ENCODE results near the gene CEBPB.
"Not testable (repeated sequence)": the region's sequence is repeated elsewhere in the genome, so short reads cannot be mapped to it uniquely, and the experiment has no call there.

The CEBPB gene

GRCh38 chr20:50190251-50191064, at the start of gene CEBPB:
TSS of gene CEBPB (plus strand) at chr20:50190830. CDS start at chr20:50191034, 204 bp downstream.
- DNase-seq (ENCODE audit: low read depth in 2 of 2): peak; percentile 62 to 68

- no peak for DNase-seq (ENCODE audit: low read depth in 2 of 2)
These were observed 49.5 kb upstream of the CEBPB start for GRCh38 chr20:50141018-50141675.

- DNase-seq (ENCODE audit: low read depth in 2 of 2): no peak
These were observed 48.6 kb upstream of the CEBPB start for GRCh38 chr20:50141811-50142561.

GRCh38 chr20:50142812-50143211, 47.8 kb upstream of the CEBPB start:
- no peak for DNase-seq (ENCODE audit: low read depth in 2 of 2)

- no peak for DNase-seq (ENCODE audit: low read depth in 2 of 2)
These were observed 46.3 kb upstream of the CEBPB start for GRCh38 chr20:50144362-50144761.

- DNase-seq (ENCODE audit: low read depth in 2 of 2): no peak
These were observed 45.1 kb upstream of the CEBPB start for GRCh38 chr20:50145566-50145965.

- no peak for DNase-seq (ENCODE audit: low read depth in 2 of 2)
These were observed 44.4 kb upstream of the CEBPB start for GRCh38 chr20:50146214-50146613.

GRCh38 chr20:50146732-50147662, 43.6 kb upstream of the CEBPB start:
- peak; percentile 62 to 79 for DNase-seq (ENCODE audit: low read depth in 2 of 2)

GRCh38 chr20:50149481-50150254, 41.0 kb upstream of the CEBPB start:
- no peak for DNase-seq (ENCODE audit: low read depth in 2 of 2)

GRCh38 chr20:50151034-50151743, 39.4 kb upstream of the CEBPB start:
- DNase-seq (ENCODE audit: low read depth in 2 of 2): no peak

GRCh38 chr20:50152394-50153152, 38.1 kb upstream of the CEBPB start:
- no peak for DNase-seq (ENCODE audit: low read depth in 2 of 2)

- DNase-seq (ENCODE audit: low read depth in 2 of 2): no peak
These were observed 37.5 kb upstream of the CEBPB start for GRCh38 chr20:50153153-50153499.

- DNase-seq (ENCODE audit: low read depth in 2 of 2): peak; percentile 45 to 65
These were observed 36.9 kb upstream of the CEBPB start, which contains the start of gene PEDS1 for GRCh38 chr20:50153500-50154377. TSS of gene PEDS1 (minus strand) at chr20:50153723. CDS start at chr20:50153637, 86 bp downstream.

- DNase-seq (ENCODE audit: low read depth in 2 of 2): not testable (repeated sequence)
These were observed 29.1 kb upstream of the CEBPB start for GRCh38 chr20:50161494-50161893.

GRCh38 chr20:50163570-50164317, 26.9 kb upstream of the CEBPB start:
- no peak for DNase-seq (ENCODE audit: low read depth in 2 of 2)

- peak; percentile 66 to 83 for DNase-seq (ENCODE audit: low read depth in 2 of 2)
These were observed 24.7 kb upstream of the CEBPB start for GRCh38 chr20:50165684-50166554.

Data from stimulated activated CD8-positive, alpha-beta memory T cell treated with anti-CD3 and anti-CD28 coated beads, Interleukin-15, amount 100 ng/mL, for 4 hours (primary cell).